PC-9 (cell line): ENCODE measurements around the gene PARP12.

Source experiments
- CTCF ChIP-seq: fragments of 200-600 bp; sonication (generic); conservative IDR thresholded peaks from 2 replicates; pipeline ENCODE4 v1.6.1; 2017; ENCODE audit warnings: mixed run types, antibody characterized with exemption, mild to moderate bottlenecking, moderate library complexity
- EZH2 ChIP-seq: fragments of 200-600 bp; sonication (generic); IDR thresholded peaks from 2 replicates; pipeline ENCODE4 v1.8.0; 2017; ENCODE audit warnings: antibody characterized with exemption, low read depth

DNA sequence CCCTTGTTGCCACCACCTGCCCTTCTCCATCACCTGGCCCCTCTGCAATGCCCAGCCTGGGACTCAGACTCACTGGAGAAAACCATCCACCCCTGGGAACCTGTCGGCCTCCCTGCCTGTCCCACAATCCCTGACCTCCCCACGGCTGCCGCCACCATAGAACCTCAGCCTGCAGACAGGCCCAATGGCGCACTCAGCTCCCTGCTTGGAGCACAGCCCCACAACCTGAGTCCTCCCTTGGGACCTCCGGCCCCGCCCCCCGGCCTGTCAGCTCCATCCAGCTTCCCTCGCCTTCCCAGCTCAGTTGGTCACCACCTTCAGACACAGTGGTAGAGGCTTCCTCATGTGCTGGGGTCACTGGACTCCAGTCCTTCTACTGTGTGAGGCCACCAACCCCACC lies 41.1 kb downstream of the PARP12 start:
- TF ChIP-seq CTCF (no peak), EZH2 (no peak)
